Measurements from ENCODE around the gene HPSE2.

DNA sequence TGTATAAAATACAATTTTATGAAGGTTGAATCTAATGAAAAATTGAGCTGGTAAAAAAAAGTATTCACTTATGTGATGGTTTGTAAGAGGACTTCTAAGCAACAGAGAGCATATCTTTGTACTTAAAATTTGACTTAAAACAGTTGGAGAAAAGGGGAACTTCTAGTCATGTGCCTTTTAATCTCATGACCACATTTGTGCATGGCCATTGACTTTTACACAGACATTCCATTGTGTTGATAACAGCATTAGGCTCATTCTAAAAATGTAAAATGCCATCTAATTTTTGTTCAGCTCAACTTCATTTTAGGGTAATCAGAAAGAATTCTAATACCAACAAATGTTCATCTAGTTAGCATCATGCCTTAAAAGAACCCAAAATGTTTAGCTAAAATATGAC, 119.9 kb downstream of the HPSE2 start:
- TF ChIP-seq POLR2AphosphoS5 (IDR thresholded peaks at IDR 0.05; ENCODE audit: low read depth, low read length) (no peak), JUND (IDR thresholded peaks at IDR 0.05) (no peak), CTCF (IDR thresholded peaks at IDR 0.05) (no peak)

Measured in SK-N-SH (cell line).